Endothelial cell of umbilical vein (primary cell): ENCODE results near the gene TMCC2. TPM values are rescaled to one million over a fixed set of nuclear protein-coding genes. Genes with fewer than 3 reads are reported as not detected.

Source experiments
- BruUV-seq: library from RNA; stranded (reverse); fragments of 400-500 nt; replicated peaks from 2 replicates; lab custom pipeline; 2021; lab: Mats Ljungman, UMichigan
- CTCF ChIA-PET: fragments of 300-600, 350-600 bp; sonication (Branson Sonifier 250); formaldehyde crosslinking; loops from one replicate; lab custom pipeline; 2021; ENCODE audit warnings: antibody characterized with exemption, inconsistent platforms; lab: Charles Lee
- POLR2A ChIA-PET: fragments of 300-600, 350-600 bp; sonication (Branson Sonifier 250); formaldehyde crosslinking; loops from one replicate; lab custom pipeline; 2021; ENCODE audit warnings: antibody characterized with exemption, inconsistent platforms; lab: Charles Lee
- DNase-seq: peaks from one replicate; pipeline ENCODE4 v3.0.0-alpha.2; 2011; ENCODE audit warnings: low read depth, low spot score
- FAIRE-seq: peaks from 2 replicates; lab custom pipeline; 2011; peaks lifted over from hg19 to GRCh38; lab: Jason Lieb, UNC
- H2AFZ ChIP-seq: 2 replicates; pipeline ENCODE4 v1.6.0; 2012; ENCODE audit warnings: low read depth, low read length, control low read depth, inconsistent platforms
- H3K27ac ChIP-seq: 2 replicates; pipeline ENCODE4 v1.5.1; 2011; ENCODE audit warnings: low read depth, mild to moderate bottlenecking, control low read depth, low read length, moderate library complexity; ENCODE audit not compliant: insufficient read depth
- H3K27me3 ChIP-seq, 2 experiments: 2 replicates each; pipeline versions ENCODE4 v1.6.0 to v1.6.1; 2011; ENCODE audit warnings: low read length in 2 of 2, mixed read lengths in 1 of 2; ENCODE audit not compliant: control insufficient read depth in 2 of 2, insufficient read depth in 2 of 2
- H3K36me3 ChIP-seq, 2 experiments: 2 replicates in 1 of 2; 3 replicates in 1 of 2; pipeline ENCODE4 v1.5.1; 2011; ENCODE audit warnings: low read length in 2 of 2, mild to moderate bottlenecking in 1 of 2, moderate library complexity in 1 of 2; ENCODE audit not compliant: control insufficient read depth in 2 of 2, insufficient read depth in 2 of 2; ENCODE audit errors: extremely low read depth in 1 of 2
- H3K4me1 ChIP-seq: 3 replicates; pipeline ENCODE4 v1.5.1; 2011; ENCODE audit warnings: mild to moderate bottlenecking, low read length; ENCODE audit not compliant: control insufficient read depth, insufficient read depth; ENCODE audit errors: extremely low read depth
- H3K4me2 ChIP-seq: 2 replicates; pipeline ENCODE4 v1.6.1; 2011; ENCODE audit warnings: low read length, control low read depth, mixed read lengths; ENCODE audit not compliant: insufficient read depth
- H3K4me3 ChIP-seq, 3 experiments: fragments of 200-600 bp in 1 of 3; sonication (generic), shearing (Covaris generic) in 1 of 3; replicated peaks in 1 of 3; 2 replicates each; pipeline ENCODE4 v1.5.1; 2011 to 2016; ENCODE audit warnings: control low read depth in 3 of 3, low read length in 3 of 3, mild to moderate bottlenecking in 2 of 3, inconsistent platforms in 1 of 3, low read depth in 1 of 3, moderate library complexity in 1 of 3; ENCODE audit not compliant: insufficient read depth in 1 of 3
- H3K79me2 ChIP-seq: 2 replicates; pipeline ENCODE4 v1.6.0; 2012; ENCODE audit warnings: low read length, inconsistent platforms; ENCODE audit not compliant: control insufficient read depth, insufficient read depth
- H3K9ac ChIP-seq: replicated peaks from 2 replicates; pipeline ENCODE3; 2011; ENCODE audit warnings: low read length, control low read depth; ENCODE audit not compliant: insufficient read depth; ENCODE audit errors: extremely low read depth
- H3K9me1 ChIP-seq: replicated peaks from 3 replicates; pipeline ENCODE4 v1.6.0; 2011; ENCODE audit warnings: mild to moderate bottlenecking, low read length; ENCODE audit not compliant: control insufficient read depth, insufficient read depth; ENCODE audit errors: extremely low read depth
- H3K9me3 ChIP-seq: replicated peaks from 2 replicates; pipeline ENCODE4 v1.5.1; 2012; ENCODE audit warnings: low read length, inconsistent platforms; ENCODE audit not compliant: control insufficient read depth, insufficient read depth
- H4K20me1 ChIP-seq: replicated peaks from 2 replicates; pipeline ENCODE3; 2011; ENCODE audit warnings: mild to moderate bottlenecking, low read length; ENCODE audit not compliant: control insufficient read depth, insufficient read depth; ENCODE audit errors: extremely low read depth
- EZH2 ChIP-seq: IDR thresholded peaks from 2 replicates; pipeline ENCODE4 v1.6.1; 2012; ENCODE audit warnings: borderline replicate concordance, low read depth, mild to moderate bottlenecking, moderate library complexity, low read length, inconsistent platforms; ENCODE audit not compliant: severe bottlenecking
- FOS ChIP-seq: IDR thresholded peaks from 2 replicates; pipeline ENCODE4 v1.6.1; 2011; ENCODE audit warnings: mild to moderate bottlenecking, low read length, moderate library complexity, borderline replicate concordance; ENCODE audit not compliant: insufficient read depth
- GATA2 ChIP-seq: IDR thresholded peaks from 2 replicates; pipeline ENCODE4 v1.7.0; 2011; ENCODE audit warnings: low read depth, mild to moderate bottlenecking, moderate library complexity, mixed read lengths, low read length; ENCODE audit not compliant: insufficient read length, insufficient read depth
- JUN ChIP-seq: IDR thresholded peaks from 2 replicates; pipeline ENCODE4 v1.6.1; 2011; ENCODE audit warnings: borderline replicate concordance, low read depth; ENCODE audit not compliant: insufficient read length, insufficient read depth
- MYC ChIP-seq: IDR thresholded peaks from one replicate; pipeline ENCODE4 v1.6.1; 2011; ENCODE audit warnings: mild to moderate bottlenecking, low read depth, low read length
- POLR2A ChIP-seq: IDR thresholded peaks from 2 replicates; pipeline ENCODE4 v1.6.1; 2012; ENCODE audit warnings: low read depth, mild to moderate bottlenecking, control low read depth, low read length
- POLR2AphosphoS5 ChIP-seq: IDR thresholded peaks from 2 replicates; pipeline ENCODE4 v1.6.1; 2012; ENCODE audit warnings: low read depth, mild to moderate bottlenecking, control low read depth, low read length, moderate library complexity; ENCODE audit not compliant: insufficient read depth
- dilution Hi-C: fragments of 300-500 bp; cut with MboI; formaldehyde crosslinking; loops from one replicate; pipeline ENCODE4 v1.15.0; 2019; ENCODE audit warnings: low sequenced_read_pairs; ENCODE audit not compliant: extremely low pct_ligation_motif_present
- intact Hi-C: fragments of 100-400 bp; cut with micrococcal nuclease; formaldehyde crosslinking; loops from one replicate; pipeline ENCODE4 v1.10.0; 2022
- polyA plus RNA-seq, 4 experiments: library from polyadenylated mRNA; depleted of rRNA in 3 of 4; stranded (reverse) in 3 of 4; unstranded in 1 of 4; fragments of >200 nt; gene quantifications; 2 replicates each; pipeline versions ENCODE4 v1.2.1 to v1.2.3, GENCODE V29; 2011 to 2012; ENCODE audit warnings: missing spikeins in 1 of 4
- total RNA-seq: library from RNA; stranded (reverse); gene quantifications from 2 replicates; pipeline ENCODE4 v1.2.3, GENCODE V29; 2021
- TF ChIP-seq, protein P1 (sequence below): IDR thresholded peaks from 2 replicates; pipeline ENCODE4 v1.6.1; 2011; ENCODE audit not compliant: insufficient read depth, insufficient read length
- TF ChIP-seq, protein P2 (sequence below), 2 donors: IDR thresholded peaks; 1 replicate in 1 of 2; 2 replicates in 1 of 2; pipeline ENCODE4 v1.5.1; 2011; ENCODE audit warnings: low read length in 2 of 2, mild to moderate bottlenecking in 2 of 2, moderate library complexity in 2 of 2, control low read depth in 1 of 2, inconsistent platforms in 1 of 2, low read depth in 1 of 2; ENCODE audit not compliant: insufficient read depth in 1 of 2; ENCODE audit errors: extremely low read depth in 1 of 2

Gene TMCC2
- total and polyA plus RNA-seq, 2 donors (not counting 3 experiments of a cell fraction or from before 2014, with no cell fraction given): 2.0 to 2.1 TPM

DNA sequence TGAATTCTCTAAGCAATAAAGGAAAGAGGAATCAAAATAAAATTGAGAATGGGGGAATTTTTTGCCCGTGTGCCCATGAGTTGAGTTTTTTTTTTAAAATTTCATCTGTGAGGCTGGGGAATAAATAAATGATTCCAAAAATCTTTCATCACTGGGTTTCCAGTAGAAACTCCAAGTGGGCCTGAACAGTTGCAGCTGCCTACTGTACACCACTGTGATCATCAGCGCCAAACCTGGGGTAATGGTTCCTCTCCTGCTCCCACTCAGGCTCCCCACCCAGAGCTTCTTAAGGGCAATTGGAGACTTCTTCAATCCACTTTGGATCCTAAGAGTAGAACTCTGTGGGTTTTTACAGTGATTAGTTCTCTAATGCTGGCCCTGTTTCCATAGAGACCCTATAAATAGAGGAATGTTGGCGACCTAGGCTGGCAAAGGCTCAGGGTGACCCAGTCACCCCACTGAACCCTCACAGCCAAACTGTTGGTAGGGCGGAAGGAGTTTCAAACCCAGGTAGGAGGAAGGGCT, 9.3 kb downstream of the TMCC2 start:
- no peak for FAIRE-seq
- no peaks in the 10 kb centered on the region for H3K4me1 ChIP-seq
- H3K9ac ChIP-seq: no peak overlapping the region
- H3K4me3 ChIP-seq: no peak overlapping the region
- H3K9me1 ChIP-seq: no peaks in the 10 kb centered on the region
- H3K79me2 ChIP-seq: no peaks in the 10 kb centered on the region
- dilution Hi-C loops: no loop called here
- H3K27ac ChIP-seq: no peak overlapping the region
- intact Hi-C loops: no loop called here
- H3K9me3 ChIP-seq: no peaks in the 10 kb centered on the region
- TF ChIP-seq GATA2 (no peak), MYC (no peak), POLR2AphosphoS5 (no peak), JUN (no peak), POLR2A (no peak), EZH2 (no peak), FOS (no peak)
- TF ChIP-seq, protein P1, sequence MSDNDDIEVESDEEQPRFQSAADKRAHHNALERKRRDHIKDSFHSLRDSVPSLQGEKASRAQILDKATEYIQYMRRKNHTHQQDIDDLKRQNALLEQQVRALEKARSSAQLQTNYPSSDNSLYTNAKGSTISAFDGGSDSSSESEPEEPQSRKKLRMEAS: no peak
- TF ChIP-seq, protein P2, sequence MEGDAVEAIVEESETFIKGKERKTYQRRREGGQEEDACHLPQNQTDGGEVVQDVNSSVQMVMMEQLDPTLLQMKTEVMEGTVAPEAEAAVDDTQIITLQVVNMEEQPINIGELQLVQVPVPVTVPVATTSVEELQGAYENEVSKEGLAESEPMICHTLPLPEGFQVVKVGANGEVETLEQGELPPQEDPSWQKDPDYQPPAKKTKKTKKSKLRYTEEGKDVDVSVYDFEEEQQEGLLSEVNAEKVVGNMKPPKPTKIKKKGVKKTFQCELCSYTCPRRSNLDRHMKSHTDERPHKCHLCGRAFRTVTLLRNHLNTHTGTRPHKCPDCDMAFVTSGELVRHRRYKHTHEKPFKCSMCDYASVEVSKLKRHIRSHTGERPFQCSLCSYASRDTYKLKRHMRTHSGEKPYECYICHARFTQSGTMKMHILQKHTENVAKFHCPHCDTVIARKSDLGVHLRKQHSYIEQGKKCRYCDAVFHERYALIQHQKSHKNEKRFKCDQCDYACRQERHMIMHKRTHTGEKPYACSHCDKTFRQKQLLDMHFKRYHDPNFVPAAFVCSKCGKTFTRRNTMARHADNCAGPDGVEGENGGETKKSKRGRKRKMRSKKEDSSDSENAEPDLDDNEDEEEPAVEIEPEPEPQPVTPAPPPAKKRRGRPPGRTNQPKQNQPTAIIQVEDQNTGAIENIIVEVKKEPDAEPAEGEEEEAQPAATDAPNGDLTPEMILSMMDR (IDR thresholded peaks at IDR 0.05; ENCODE audit: extremely low read depth in 1 of 2, insufficient read depth in 1 of 2, low read depth in 1 of 2, low read length in 2 of 2): no peak
- CTCF ChIA-PET: interaction anchor here (0.6 to 1.5 kb wide), 2 partner anchors 10 to 421 kb away, joined by 3 to 4 read pairs; no protein-coding TSS in a partner anchor
- DNase-seq: no peak
- H3K4me2 ChIP-seq: no peak overlapping the region
- no peaks in the 10 kb centered on the region for H4K20me1 ChIP-seq
- no peak overlapping the region for H2AFZ ChIP-seq
- no peaks in the 10 kb centered on the region for H3K36me3 ChIP-seq
- no TSS peak for BruUV-seq
- H3K27me3 ChIP-seq: no peaks in the 10 kb centered on the region
- POLR2A ChIA-PET: no interaction called here
